VCaP (cell line): ENCODE results near the gene SRRM4.

Experiments
- H3K27ac ChIP-seq: fragments of 450-650 bp; 2 replicates; pipeline ENCODE4 v1.5.1; 2017
- CTCF ChIP-seq: fragments of 450-650 bp; conservative IDR thresholded peaks from 2 replicates; pipeline ENCODE4 v1.5.1; 2017; ENCODE audit warnings: mild to moderate bottlenecking, moderate library complexity

The SRRM4 gene

GRCh38 chr12:119175081-119175480 lies 193.7 kb downstream of the SRRM4 start:
- TF ChIP-seq CTCF, result no peak
- no peak overlapping the region for H3K27ac ChIP-seq

- no peak overlapping the region; the same call in 1 of the 2 replicates for H3K27ac ChIP-seq
Observed at GRCh38 chr12:119176267-119177055, 195.1 kb downstream of the SRRM4 start.

GRCh38 chr12:119177056-119177325 lies 195.7 kb downstream of the SRRM4 start:
- H3K27ac ChIP-seq, result no peak overlapping the region
- no peak for TF ChIP-seq CTCF

More at GRCh38 chr12:119176267-119177055, 195.1 kb downstream of the SRRM4 start:
- no peak for TF ChIP-seq CTCF

- H3K27ac ChIP-seq, result peak overlapping the region; percentile 52; the same call in 1 of the 2 replicates
- TF ChIP-seq CTCF, result no peak
Observed at GRCh38 chr12:119177724-119178380, 196.5 kb downstream of the SRRM4 start.

- TF ChIP-seq CTCF, result no peak
- H3K27ac ChIP-seq, result peak within 1 kb of the TSS; percentile 52
Observed at GRCh38 chr12:119178544-119179334, 197.4 kb downstream of the SRRM4 start, which contains the start of gene HSPB8. TSS of gene HSPB8 (plus strand) at chr12:119178931. CDS start at chr12:119179313, 382 bp downstream.

GRCh38 chr12:119179335-119180021 lies 198.1 kb downstream of the SRRM4 start:
- TF ChIP-seq CTCF, result no peak
- peak overlapping the region; percentile 52; the same call in 1 of the 2 replicates for H3K27ac ChIP-seq
